Stomach (tissue), 4 donors: ENCODE results near the gene SMYD5.

Experiments
- CTCF ChIP-seq, 7 experiments: fragments of 450-650 bp in 4 of 7; fragments of 200-600 bp in 3 of 7; sonication (generic) in 3 of 7; IDR thresholded peaks; one replicate each; pipeline ENCODE4 v1.5.1; 2016 to 2019; ENCODE audit warnings: antibody characterized with exemption in 7 of 7, control low read depth in 2 of 7, mild to moderate bottlenecking in 1 of 7
- EP300 ChIP-seq: sonication (generic); formaldehyde crosslinking; IDR thresholded peaks from one replicate; pipeline ENCODE4 v1.6.1; 2017; ENCODE audit warnings: antibody characterized with exemption
- POLR2A ChIP-seq, 4 donors: fragments of 450-650 bp; IDR thresholded peaks; one replicate each; pipeline ENCODE4 v1.6.1; 2016; ENCODE audit warnings: antibody characterized with exemption in 4 of 4, control low read depth in 2 of 4, mild to moderate bottlenecking in 1 of 4, moderate library complexity in 1 of 4

- TF ChIP-seq CTCF (IDR thresholded peaks at IDR 0.05) (no peak), EP300 (no peak), POLR2A (IDR thresholded peaks at IDR 0.05) (no peak)
Observed at GRCh38 chr2:73252238-73253027, 38.4 kb downstream of the SMYD5 start.
